Muscle of back (tissue), 13 donors: ENCODE data around the gene TRIM49B. TPM values are rescaled to one million over a fixed set of nuclear protein-coding genes. Genes with fewer than 3 reads are reported as not detected.
"Not testable (repeated sequence)": the region's sequence is repeated elsewhere in the genome, so short reads cannot be mapped to it uniquely, and the experiment has no call there.

Experiments
- DNase-seq, 3 donors: peaks; one replicate each; pipeline versions ENCODE4 v3.0.0 to v3.0.0-alpha.2; 2013
- long read RNA-seq, 9 donors: transcript quantifications; one replicate each; lab custom pipeline, GENCODE V29; 2026
- polyA plus RNA-seq, 10 donors: library from polyadenylated mRNA; unstranded; fragments of 120-200 nt; gene quantifications; one replicate each; pipeline ENCODE4 v1.2.1, GENCODE V29; 2013; ENCODE audit not compliant: insufficient read length in 10 of 10

The TRIM49B gene
- not detected for polyA plus RNA-seq
- long read RNA-seq, donor 1 = 0 reads
- long read RNA-seq, donor 2 = 0 reads
- long read RNA-seq, donor 3 = 0 reads
- long read RNA-seq, donor 4 = 0 reads
- long read RNA-seq, donor 5 = 0 reads
- long read RNA-seq, donor 6 = 0 reads
- long read RNA-seq, donor 7 = 0 reads
- long read RNA-seq, donor 8 = 0 reads
- long read RNA-seq, donor 9 = 0 reads

DNA sequence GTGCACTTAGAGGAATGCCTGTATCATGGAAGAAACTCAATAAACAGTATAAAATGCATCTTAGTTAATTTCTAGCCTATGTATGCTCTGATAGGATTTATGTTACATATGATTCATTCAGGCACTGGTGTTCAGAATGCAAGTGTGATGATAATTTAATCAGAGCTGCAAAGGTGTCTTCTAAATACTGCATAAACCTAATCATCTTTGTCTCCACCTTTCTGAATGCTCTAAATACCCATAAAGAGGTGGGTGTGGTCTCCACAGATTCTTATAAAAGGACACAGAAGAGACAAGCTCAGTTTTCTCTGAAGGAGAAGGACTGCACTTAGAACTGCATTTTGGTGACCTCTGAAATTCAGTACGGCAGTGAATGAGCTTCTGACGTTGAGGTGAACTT is at the start of gene TRIM49B:
Gene TRIM49B (plus strand): TSS at position 301 of the 400 bp plus-strand sequence. CDS start 2,777 bp downstream, outside the sequence.
- DNase-seq = not testable (repeated sequence)

- not testable (repeated sequence) for DNase-seq
These were observed 44.8 kb upstream of the TRIM49B start, which contains the start of gene TRIM51G for GRCh38 chr11:48983785-48984184. Gene TRIM51G, minus strand, starts transcription at chr11:48983885. Its CDS starts 2,190 bp downstream, at chr11:48981695.

GRCh38 chr11:49048229-49048628 is 19.6 kb downstream of the TRIM49B start:
- DNase-seq = not testable (repeated sequence)

- not testable (repeated sequence) for DNase-seq
These were observed 21.2 kb downstream of the TRIM49B start for GRCh38 chr11:49049821-49050220.

GRCh38 chr11:49059012-49059411 is 30.4 kb downstream of the TRIM49B start, which contains the start of gene TRIM64C:
Gene TRIM64C, minus strand, starts transcription at chr11:49059112. Its CDS starts 0 bp downstream, at chr11:49059112.
- DNase-seq = not testable (repeated sequence)

DNA sequence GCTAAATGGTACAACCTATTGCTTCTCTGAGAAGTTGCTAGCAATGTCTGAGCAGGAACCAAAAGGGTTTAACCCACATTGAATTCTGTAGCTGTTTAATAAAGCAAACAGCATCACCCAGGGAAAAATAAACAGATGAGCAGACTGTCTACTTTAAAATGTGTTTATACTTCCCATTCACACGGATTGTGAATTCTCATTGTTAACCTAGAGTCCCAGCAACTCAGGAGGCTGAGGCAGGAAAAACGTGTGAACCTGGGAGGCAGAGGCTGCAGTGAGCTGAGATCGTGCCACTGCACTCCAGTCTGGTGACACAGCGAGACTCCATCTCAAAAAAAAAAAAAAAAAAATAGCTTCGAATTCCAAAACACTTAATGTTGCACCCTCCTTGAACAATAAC is 41.3 kb downstream of the TRIM49B start:
- not testable (repeated sequence) for DNase-seq

Other genes with a start within 250 kb of the TRIM49B start
- gene TRIM51G, start 44.9 kb upstream of the TRIM49B start, polyA plus RNA-seq = not detected
- gene TRIM64C, start 30.3 kb downstream of the TRIM49B start, polyA plus RNA-seq = not detected
- 1 to 10 TPM; 1.5 to 2.8 (median 2.2) TPM for gene FOLH1, start 179.8 kb downstream of the TRIM49B start, polyA plus RNA-seq